Mammary epithelial cell (primary cell): ENCODE measurements around the gene PRSS56.

Experiments used
- CTCF ChIP-seq, 2 donors: IDR thresholded peaks in 1 of 2; conservative IDR thresholded peaks in 1 of 2; 2 replicates each; pipeline ENCODE4 v1.5.1; 2011 to 2012; ENCODE audit warnings: inconsistent platforms in 2 of 2, low read length in 2 of 2, mild to moderate bottlenecking in 2 of 2, control low read depth in 1 of 2, low read depth in 1 of 2; ENCODE audit not compliant: insufficient read depth in 1 of 2; ENCODE audit errors: extremely low read depth in 1 of 2
- EZH2 ChIP-seq: IDR thresholded peaks from 2 replicates; pipeline ENCODE4 v1.6.1; 2012; ENCODE audit warnings: low read length, inconsistent platforms, borderline replicate concordance

- no peak for TF ChIP-seq CTCF (conservative IDR thresholded peaks at IDR 0.05 in 1 of 2, IDR thresholded peaks at IDR 0.05 in 1 of 2; ENCODE audit: extremely low read depth in 1 of 2, insufficient read depth in 1 of 2, low read depth in 1 of 2, low read length in 2 of 2)
- TF ChIP-seq EZH2: no peak
Observed at GRCh38 chr2:232573771-232574435, 53.7 kb downstream of the PRSS56 start.
